OCI-LY3 (cell line): ENCODE measurements around the gene POLN.

Experiments
- H2AFZ ChIP-seq: fragments of 200-600, 300-600 bp; shearing (Covaris generic); 2 replicates; pipeline ENCODE4 v1.6.0; 2014; ENCODE audit warnings: antibody characterized with exemption, low read depth, low read length
- H3K27ac ChIP-seq: fragments of 200-600, 300-600 bp; sonication (generic); 2 replicates; pipeline ENCODE4 v1.5.1; 2014; ENCODE audit warnings: mild to moderate bottlenecking, low read length, moderate library complexity, mixed read lengths
- H3K27me3 ChIP-seq: fragments of 200-600, 300-600 bp; sonication (generic); 2 replicates; pipeline ENCODE4 v1.6.1; 2014; ENCODE audit warnings: low read depth, low read length, mixed read lengths
- H3K36me3 ChIP-seq: fragments of 200-600, 300-600 bp; sonication (generic); replicated peaks from 2 replicates; pipeline ENCODE3; 2014; ENCODE audit warnings: low read depth, low read length, mixed read lengths
- H3K4me1 ChIP-seq: fragments of 300-600, 200-600 bp; sonication (generic); 2 replicates; pipeline ENCODE4 v1.6.1; 2014; ENCODE audit warnings: low read length, mixed read lengths
- H3K4me2 ChIP-seq: fragments of 200-600, 300-600 bp; sonication (generic); 2 replicates; pipeline ENCODE4 v1.6.1; 2014; ENCODE audit warnings: low read length, mixed read lengths
- H3K4me3 ChIP-seq: fragments of 300-600, 200-600 bp; sonication (generic); 2 replicates; pipeline ENCODE4 v1.5.1; 2014; ENCODE audit warnings: antibody characterized with exemption, mild to moderate bottlenecking, low read length, moderate library complexity
- H3K79me2 ChIP-seq: fragments of 300-600, 200-600 bp; shearing (Covaris generic); 2 replicates; pipeline ENCODE4 v1.6.1; 2014; ENCODE audit warnings: mild to moderate bottlenecking, low read length, mixed read lengths
- H3K9ac ChIP-seq: fragments of 300-600, 200-600 bp; shearing (Covaris generic); 2 replicates; pipeline ENCODE4 v1.6.0; 2014; ENCODE audit warnings: mild to moderate bottlenecking, low read length, moderate library complexity
- H3K9me3 ChIP-seq: fragments of 200-600, 300-600 bp; shearing (Covaris generic); 2 replicates; pipeline ENCODE4 v1.6.1; 2014; ENCODE audit warnings: low read length, mixed read lengths; ENCODE audit not compliant: insufficient read depth
- H4K20me1 ChIP-seq: fragments of 200-600, 300-600 bp; sonication (generic); 2 replicates; pipeline ENCODE4 v1.6.1; 2016; ENCODE audit warnings: low read length, mixed read lengths; ENCODE audit not compliant: insufficient read depth
- EZH2phosphoT487 ChIP-seq: fragments of 200-600 bp; shearing (Covaris generic); IDR thresholded peaks from 2 replicates; pipeline ENCODE4 v1.6.1; 2018; ENCODE audit warnings: antibody characterized with exemption, mixed run types, low read depth
- TF ChIP-seq, protein P1 (sequence below): fragments of 200-600, 300-600 bp; sonication (generic); IDR thresholded peaks from 2 replicates; pipeline ENCODE4 v1.5.1; 2014; ENCODE audit warnings: antibody characterized with exemption, low read length, low read depth

Gene POLN

DNA sequence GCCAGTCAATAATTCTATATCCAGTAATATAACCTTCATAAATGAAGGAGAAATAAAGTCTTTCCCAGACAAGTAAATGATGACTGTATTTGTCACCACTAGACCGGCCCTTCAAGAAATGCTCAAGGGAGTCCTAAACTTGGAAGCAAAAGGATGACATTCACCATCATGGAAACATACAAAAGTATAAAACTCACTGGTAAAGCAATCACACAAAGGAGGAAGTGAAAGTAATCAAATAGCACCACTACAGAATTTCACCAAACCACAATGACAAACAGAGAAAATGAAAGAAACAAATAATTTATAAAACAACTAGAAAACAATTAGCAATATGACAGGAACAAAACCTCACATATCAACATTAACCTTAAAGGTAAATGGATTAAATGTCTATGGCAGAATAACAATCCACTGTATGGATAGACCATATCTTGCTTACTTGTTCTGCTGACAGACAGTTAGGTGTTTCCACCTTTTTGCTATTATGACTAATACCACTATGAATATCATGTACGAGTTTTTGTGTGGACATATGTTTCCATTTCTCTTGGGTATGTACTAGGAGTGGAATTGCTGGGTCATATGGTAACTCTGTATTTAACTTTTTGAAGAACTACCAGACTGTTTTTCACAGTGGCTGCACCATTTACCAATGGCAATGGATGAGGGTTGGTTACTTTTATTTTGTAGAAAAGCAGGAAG is 137.9 kb downstream of the POLN start:
- Histone ChIP-seq H3K4me2 (no peak overlapping the region), H4K20me1 (no peaks in the 10 kb centered on the region), H2AFZ (no peak overlapping the region), H3K36me3 (no peaks in the 10 kb centered on the region), H3K9me3 (peaks cover 16% of the 10 kb centered on the region; the same call in 1 of the 2 replicates), H3K9ac (no peak overlapping the region), H3K4me3 (no peak overlapping the region), H3K27ac (no peak overlapping the region), H3K27me3 (no peaks in the 10 kb centered on the region), H3K79me2 (no peaks in the 10 kb centered on the region), H3K4me1 (no peaks in the 10 kb centered on the region)
- TF ChIP-seq, protein P1, sequence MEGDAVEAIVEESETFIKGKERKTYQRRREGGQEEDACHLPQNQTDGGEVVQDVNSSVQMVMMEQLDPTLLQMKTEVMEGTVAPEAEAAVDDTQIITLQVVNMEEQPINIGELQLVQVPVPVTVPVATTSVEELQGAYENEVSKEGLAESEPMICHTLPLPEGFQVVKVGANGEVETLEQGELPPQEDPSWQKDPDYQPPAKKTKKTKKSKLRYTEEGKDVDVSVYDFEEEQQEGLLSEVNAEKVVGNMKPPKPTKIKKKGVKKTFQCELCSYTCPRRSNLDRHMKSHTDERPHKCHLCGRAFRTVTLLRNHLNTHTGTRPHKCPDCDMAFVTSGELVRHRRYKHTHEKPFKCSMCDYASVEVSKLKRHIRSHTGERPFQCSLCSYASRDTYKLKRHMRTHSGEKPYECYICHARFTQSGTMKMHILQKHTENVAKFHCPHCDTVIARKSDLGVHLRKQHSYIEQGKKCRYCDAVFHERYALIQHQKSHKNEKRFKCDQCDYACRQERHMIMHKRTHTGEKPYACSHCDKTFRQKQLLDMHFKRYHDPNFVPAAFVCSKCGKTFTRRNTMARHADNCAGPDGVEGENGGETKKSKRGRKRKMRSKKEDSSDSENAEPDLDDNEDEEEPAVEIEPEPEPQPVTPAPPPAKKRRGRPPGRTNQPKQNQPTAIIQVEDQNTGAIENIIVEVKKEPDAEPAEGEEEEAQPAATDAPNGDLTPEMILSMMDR, result no peak
- TF ChIP-seq EZH2phosphoT487, result no peak

DNA sequence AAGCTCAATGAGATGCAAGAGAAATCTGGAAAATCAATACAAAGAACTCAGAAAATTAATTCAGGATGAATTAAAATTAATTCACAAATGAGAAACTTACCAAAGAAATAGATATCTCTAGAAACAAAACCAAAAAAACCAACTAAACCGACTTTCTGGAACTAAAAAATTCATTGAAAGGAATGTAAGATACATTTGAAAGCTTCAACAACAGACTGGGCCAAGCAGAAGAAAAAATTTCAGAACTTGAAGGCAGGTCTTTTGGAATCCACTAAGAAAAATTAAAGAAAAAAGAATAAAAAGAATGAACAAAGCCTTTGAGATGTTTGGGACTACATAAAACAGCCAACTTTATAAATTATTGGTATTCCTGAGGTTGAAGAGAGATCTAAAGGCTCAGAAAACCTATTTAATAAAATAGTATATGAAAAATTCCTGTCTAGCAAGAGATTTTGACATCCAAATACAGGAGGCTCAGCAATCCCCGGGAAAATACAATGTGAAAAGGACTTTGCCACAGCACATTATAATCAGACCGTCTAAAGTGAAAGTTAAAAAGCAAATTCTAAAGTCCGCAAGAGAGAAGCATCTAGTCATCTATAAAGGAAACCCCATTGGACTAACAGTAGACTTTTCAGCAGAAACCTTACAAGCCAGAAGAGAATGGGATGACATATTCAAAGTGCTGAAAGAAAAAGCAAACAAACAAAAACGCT is 138.6 kb downstream of the POLN start:
- H3K4me3 ChIP-seq, result no peak overlapping the region
- H3K9me3 ChIP-seq, result peaks cover 16% of the 10 kb centered on the region; the same call in 1 of the 2 replicates
- no peaks in the 10 kb centered on the region for H3K27me3 ChIP-seq

DNA sequence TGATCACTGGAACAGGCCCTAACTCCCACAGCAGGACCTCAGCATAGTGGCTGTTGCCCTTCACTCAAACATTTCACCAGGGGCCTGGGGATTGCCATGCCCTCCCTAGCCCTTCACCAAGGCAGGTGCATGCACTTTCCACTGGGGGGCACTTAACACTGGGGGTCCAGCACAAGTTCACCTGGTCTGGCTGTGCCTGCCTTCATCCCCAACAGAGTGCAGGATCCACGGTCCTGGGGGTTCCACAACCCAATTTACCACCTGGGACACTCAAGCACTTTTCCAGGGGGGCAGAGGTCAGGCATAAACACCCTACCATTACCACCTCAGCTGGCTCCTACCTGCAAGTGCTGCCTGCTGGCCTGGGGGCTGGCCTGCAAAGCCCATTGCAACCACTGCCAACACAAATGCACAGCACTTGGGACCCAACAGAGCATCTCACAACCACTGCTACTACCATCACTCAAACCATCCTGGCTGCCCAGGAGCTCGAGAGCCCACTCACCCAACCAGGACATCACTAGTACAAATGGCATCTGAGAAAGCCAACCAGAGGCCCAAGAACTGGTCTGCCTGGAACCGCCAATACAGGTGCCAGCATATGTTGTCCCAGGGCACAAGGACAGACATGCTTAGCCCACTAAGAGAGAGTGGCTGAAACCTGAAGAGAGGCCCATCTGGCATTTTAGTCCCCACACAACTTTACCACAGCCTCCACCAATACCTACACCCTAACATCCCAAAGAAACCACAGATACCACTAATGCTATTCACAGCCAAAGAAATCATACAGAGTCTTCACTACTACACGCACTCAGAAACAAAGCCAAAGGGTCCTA is 139.7 kb downstream of the POLN start:
- TF ChIP-seq EZH2phosphoT487, result no peak
- TF ChIP-seq, protein P1, result no peak
- peaks cover 16% of the 10 kb centered on the region; the same call in 1 of the 2 replicates for H3K9me3 ChIP-seq
- no peaks in the 10 kb centered on the region for H3K4me1 ChIP-seq
- H3K9ac ChIP-seq, result no peak overlapping the region
- H4K20me1 ChIP-seq, result no peaks in the 10 kb centered on the region
- no peaks in the 10 kb centered on the region for H3K27me3 ChIP-seq
- no peak overlapping the region for H3K27ac ChIP-seq
- no peak overlapping the region for H2AFZ ChIP-seq
- no peak overlapping the region for H3K4me2 ChIP-seq
- H3K36me3 ChIP-seq, result no peaks in the 10 kb centered on the region
- H3K79me2 ChIP-seq, result no peaks in the 10 kb centered on the region
- no peak overlapping the region for H3K4me3 ChIP-seq

More for the DNA sequence above, 138.6 kb downstream of the POLN start:
- TF ChIP-seq EZH2phosphoT487, result no peak
- TF ChIP-seq, protein P1, result no peak
- H3K4me1 ChIP-seq, result no peaks in the 10 kb centered on the region
- H3K9ac ChIP-seq, result no peak overlapping the region
- no peak overlapping the region for H2AFZ ChIP-seq
- H3K27ac ChIP-seq, result no peak overlapping the region
- no peaks in the 10 kb centered on the region for H3K36me3 ChIP-seq
- H4K20me1 ChIP-seq, result no peaks in the 10 kb centered on the region
- H3K4me2 ChIP-seq, result no peak overlapping the region
- H3K79me2 ChIP-seq, result no peaks in the 10 kb centered on the region
